Lung (tissue), 12 donors: Measurements from ENCODE around the gene PITHD1. TPM values are rescaled to one million over a fixed set of nuclear protein-coding genes. Genes with fewer than 3 reads are reported as not detected.

Experiments used
- ATAC-seq: fragments of 200-7000 bp; cut with Tn5 transposase; one replicate; pipeline ENCODE4 v1.9.1; 2020; ENCODE audit warnings: moderate number of reproducible peaks; ENCODE audit not compliant: insufficient read depth, low FRiP score
- DNase-seq, 3 donors: peaks; one replicate each; pipeline ENCODE4 v3.0.0-alpha.2; 2013 to 2017
- H3K27ac ChIP-seq, 2 donors: one replicate each; pipeline ENCODE4 v1.5.1; 2013; ENCODE audit warnings: mild to moderate bottlenecking in 2 of 2, moderate library complexity in 2 of 2, control low read depth in 1 of 2, inconsistent platforms in 1 of 2, low read depth in 1 of 2, low read length in 1 of 2
- H3K27me3 ChIP-seq, 3 donors: one replicate each; pipeline ENCODE4 v1.5.1; 2013; ENCODE audit warnings: low read length in 2 of 3; ENCODE audit not compliant: control insufficient read depth in 3 of 3, insufficient read depth in 3 of 3
- H3K36me3 ChIP-seq, 4 donors: one replicate each; pipeline ENCODE4 v1.5.1; 2013; ENCODE audit warnings: low read length in 4 of 4, mild to moderate bottlenecking in 1 of 4, moderate library complexity in 1 of 4; ENCODE audit not compliant: control insufficient read depth in 4 of 4, insufficient read depth in 4 of 4
- H3K4me1 ChIP-seq, 5 donors: one replicate each; pipeline ENCODE4 v1.5.1; 2013; ENCODE audit warnings: low read length in 5 of 5, mild to moderate bottlenecking in 2 of 5, moderate library complexity in 1 of 5; ENCODE audit not compliant: control insufficient read depth in 5 of 5, insufficient read depth in 5 of 5
- H3K4me3 ChIP-seq: one replicate; pipeline ENCODE4 v1.5.1; 2013; ENCODE audit warnings: mild to moderate bottlenecking, control low read depth, moderate library complexity
- H3K9ac ChIP-seq, 2 donors: one replicate each; pipeline ENCODE4 v1.5.1; 2013; ENCODE audit warnings: low read length in 2 of 2, control low read depth in 1 of 2; ENCODE audit not compliant: insufficient read depth in 1 of 2
- H3K9me3 ChIP-seq, 4 donors: one replicate each; pipeline ENCODE4 v1.5.1; 2013; ENCODE audit warnings: low read length in 3 of 4, mild to moderate bottlenecking in 1 of 4, moderate library complexity in 1 of 4; ENCODE audit not compliant: control insufficient read depth in 4 of 4, insufficient read depth in 3 of 4
- CTCF ChIP-seq: IDR thresholded peaks from 2 replicates; pipeline ENCODE4 v1.5.1; 2012; ENCODE audit warnings: mild to moderate bottlenecking; ENCODE audit errors: control extremely low read depth, extremely low read depth
- WGBS, 2 donors: extraction: QIAGEN DNeasy Blood & Tissue Kit; methylation state at CpG; one replicate each; pipeline ENCODE4 v1.1.7; 2013; 5-methylcytosine and 5-hydroxymethylcytosine counted together
- polyA plus RNA-seq, 2 donors: library from polyadenylated mRNA; stranded (reverse); fragments of 200-250 nt; gene quantifications; one replicate each; pipeline ENCODE4 v1.2.1, GENCODE V29; 2013
- total RNA-seq, 2 donors: library from RNA; depleted of rRNA in 1 of 2; stranded (reverse); fragments of >200 nt in 1 of 2; gene quantifications; one replicate each; pipeline ENCODE4 v1.2.1, GENCODE V29; 2014 to 2021
- donor health status: control.
- donor health status: control.
- donor health status: Bipolar disorder and iron deficiency.
- donor health status: healthy.
- donor health status: DM: yes; HTN: yes; CAD: no.

PITHD1 gene
- total and polyA plus RNA-seq, 4 donors: 39.2 to 55.7 (median 47.4) TPM

DNA sequence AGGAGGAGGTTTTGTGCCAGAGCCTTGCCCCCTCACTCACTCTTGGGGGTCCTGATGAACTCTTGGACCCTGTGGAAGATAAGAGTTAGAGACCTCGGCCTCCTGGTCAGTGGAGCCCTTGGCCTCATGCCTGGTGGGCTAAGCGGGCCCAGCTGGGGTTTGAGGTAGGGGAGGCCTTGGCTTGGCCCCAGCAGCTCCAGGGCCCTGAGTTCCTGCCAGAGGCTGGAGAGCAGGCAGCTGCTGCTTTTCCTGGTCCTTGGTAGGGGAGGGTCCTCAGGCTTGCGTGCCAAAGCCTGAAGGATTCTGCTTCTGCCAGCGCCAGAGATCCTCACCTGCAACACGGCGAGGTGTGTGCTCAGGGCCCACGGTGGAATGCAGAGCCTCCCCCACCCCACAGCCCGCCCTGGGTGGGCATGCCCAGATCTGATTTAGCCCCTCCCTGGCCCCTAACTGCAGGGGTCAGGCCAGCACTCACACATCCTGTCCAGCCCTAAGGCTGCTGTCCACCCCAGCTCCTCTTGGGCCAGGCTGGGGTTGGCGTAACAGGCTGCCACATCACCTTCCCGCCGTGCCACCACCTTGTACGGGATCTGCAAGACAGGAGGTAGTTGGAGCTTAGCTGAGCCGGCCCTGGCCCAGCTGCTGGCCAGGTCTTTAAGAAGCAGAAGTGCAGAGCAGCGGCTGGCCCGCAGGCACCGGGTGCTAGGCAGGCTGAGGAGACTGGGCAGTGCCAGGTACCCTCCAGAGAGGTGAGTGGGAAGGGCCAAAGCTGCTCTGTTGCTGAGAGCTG is 17.7 kb downstream of the PITHD1 start:
- ATAC-seq (no peak), DNase-seq (peak in 2 of 3 donors; percentile 38 to 40)
- H3K9ac ChIP-seq: no peak overlapping the region
- no peak for TF ChIP-seq CTCF
- no peak overlapping the region for H3K4me3 ChIP-seq
- H3K27ac ChIP-seq: no peak overlapping the region
- H3K27me3 ChIP-seq: no peaks in the 10 kb centered on the region
- H3K36me3 ChIP-seq: peaks cover 0 to 44% (median 4%) of the 10 kb centered on the region in 4 donors
- H3K9me3 ChIP-seq: peaks cover 0 to 1% (median 0%) of the 10 kb centered on the region in 4 donors
- 74 to 87% methylated on average over 16 of the region's 16 CpGs for WGBS, 2 donors
- peaks cover 4 to 41% (median 12%) of the 10 kb centered on the region in 5 donors for H3K4me1 ChIP-seq

DNA sequence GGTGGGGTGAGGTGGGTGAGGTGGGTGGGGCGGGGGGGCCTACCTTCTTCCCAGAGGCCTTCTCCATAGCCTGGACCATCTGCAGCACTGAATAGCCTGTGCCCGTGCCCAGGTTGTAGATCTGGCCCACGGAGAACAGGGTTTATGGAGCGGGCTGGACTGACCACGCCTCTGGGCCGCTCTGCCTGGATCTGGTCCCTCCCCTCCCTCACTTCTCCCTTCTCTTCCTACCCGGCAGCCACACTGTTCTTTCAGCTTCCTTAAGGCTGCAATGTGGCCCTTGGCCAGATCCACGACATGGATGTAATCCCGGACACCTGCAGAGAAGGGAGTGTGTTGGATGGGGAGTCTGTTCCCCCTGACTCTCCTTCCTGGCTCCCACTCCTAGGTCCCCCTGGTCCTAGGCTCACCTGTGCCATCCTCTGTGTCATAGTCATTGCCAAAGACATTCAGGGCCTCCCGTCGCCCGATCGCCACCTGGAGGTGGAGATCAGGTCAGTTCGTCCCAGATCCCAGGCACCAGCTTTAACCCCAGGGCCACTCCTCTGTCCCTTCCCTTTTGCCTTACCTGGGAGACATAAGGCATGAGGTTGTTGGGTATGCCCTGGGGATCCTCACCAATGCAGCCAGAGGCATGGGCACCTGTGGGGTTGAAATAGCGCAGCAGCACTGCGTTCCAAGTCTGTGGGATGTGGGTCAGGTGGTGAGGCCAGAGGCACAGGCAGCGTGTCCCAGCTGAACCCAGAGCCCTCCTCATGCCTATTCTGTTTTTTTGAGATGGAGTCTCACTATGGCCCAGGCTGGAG is 18.5 kb downstream of the PITHD1 start:
- Histone ChIP-seq H3K9ac (no peak overlapping the region), H3K36me3 (peaks cover 0 to 44% (median 4%) of the 10 kb centered on the region in 4 donors), H3K4me3 (no peak overlapping the region), H3K27ac (peak overlapping the region in 1 of 2 donors; percentile 5), H3K27me3 (no peaks in the 10 kb centered on the region), H3K9me3 (peaks cover 0 to 1% (median 0%) of the 10 kb centered on the region in 4 donors), H3K4me1 (peaks cover 4 to 46% (median 17%) of the 10 kb centered on the region in 5 donors)
- 77% methylated on average over 17 of the region's 17 CpGs for WGBS, 2 donors
- no peak for TF ChIP-seq CTCF
- DNase-seq: no peak
- ATAC-seq: no peak

- no peak for TF ChIP-seq CTCF
- Histone ChIP-seq H3K27me3 (no peaks in the 10 kb centered on the region), H3K27ac (peak overlapping the region in 1 of 2 donors; percentile 97), H3K4me1 (peaks cover 0 to 41% (median 17%) of the 10 kb centered on the region in 5 donors), H3K9me3 (peaks cover 0 to 1% (median 0%) of the 10 kb centered on the region in 4 donors), H3K36me3 (peaks cover 0 to 43% (median 4%) of the 10 kb centered on the region in 4 donors), H3K4me3 (no peak overlapping the region), H3K9ac (no peak overlapping the region)
- DNase-seq (no peak), ATAC-seq (no peak)
- WGBS, 2 donors: 75 to 84% methylated on average over 20 of the region's 20 CpGs
Measured at GRCh38 chr1:23797478-23798448, 19.5 kb downstream of the PITHD1 start.
